GM23338 (cell line): ENCODE measurements around the gene RALGPS1. TPM values are rescaled to one million over a fixed set of nuclear protein-coding genes. Genes with fewer than 3 reads are reported as not detected.
A peak's percentile ranks its signal among the peaks of the same experiment; 100 is the strongest.

Experiments
- ATAC-seq: fragments of 200-7000 bp; cut with Tn5 transposase; 3 replicates; pipeline ENCODE4 v1.9.1; 2020
- DNase-seq: peaks from one replicate; pipeline ENCODE4 v3.0.0-alpha.2; 2015; ENCODE audit warnings: low spot score
- H2AFZ ChIP-seq: fragments of 200-600 bp; sonication (generic); 2 replicates; pipeline ENCODE4 v1.8.0; 2016; ENCODE audit warnings: antibody characterized with exemption, mild to moderate bottlenecking, moderate library complexity
- H3F3A ChIP-seq: fragments of 200-600 bp; sonication (generic); replicated peaks from 2 replicates; pipeline ENCODE4 v1.8.0; 2017; ENCODE audit warnings: antibody characterized with exemption, mixed run types, low read depth
- H3K27ac ChIP-seq: fragments of 200-600 bp; sonication (generic); 2 replicates; pipeline ENCODE4 v1.6.1; 2016; ENCODE audit warnings: low read depth
- H3K27me3 ChIP-seq: fragments of 200-600 bp; sonication (generic); 2 replicates; pipeline ENCODE4 v1.8.0; 2016; ENCODE audit warnings: mild to moderate bottlenecking, mixed run types, moderate library complexity; ENCODE audit not compliant: insufficient read depth
- H3K36me3 ChIP-seq: fragments of 200-600 bp; sonication (generic); 2 replicates; pipeline ENCODE4 v1.8.0; 2016; ENCODE audit warnings: mild to moderate bottlenecking; ENCODE audit not compliant: insufficient read depth
- H3K4me1 ChIP-seq: fragments of 200-600 bp; sonication (generic); 2 replicates; pipeline ENCODE4 v1.8.0; 2016; ENCODE audit warnings: mild to moderate bottlenecking, moderate library complexity; ENCODE audit not compliant: insufficient read depth
- H3K4me2 ChIP-seq: fragments of 200-600 bp; sonication (generic); 2 replicates; pipeline ENCODE4 v1.7.1; 2017; ENCODE audit warnings: mixed run types
- H3K4me3 ChIP-seq: fragments of 200-600 bp; sonication (generic); 2 replicates; pipeline ENCODE4 v1.6.1; 2016; ENCODE audit warnings: mixed run types
- H3K79me2 ChIP-seq: fragments of 200-600 bp; sonication (generic); replicated peaks from 2 replicates; pipeline ENCODE4 v1.8.0; 2017; ENCODE audit warnings: mild to moderate bottlenecking; ENCODE audit not compliant: insufficient read depth
- H3K9me2 ChIP-seq: fragments of 200-600 bp; sonication (generic); 2 replicates; pipeline ENCODE4 v1.8.0; 2017; ENCODE audit not compliant: insufficient read depth
- H4K20me1 ChIP-seq: fragments of 200-600 bp; sonication (generic); replicated peaks from 2 replicates; pipeline ENCODE4 v1.8.0; 2017; ENCODE audit warnings: mild to moderate bottlenecking; ENCODE audit not compliant: insufficient read depth
- H3K27ac Mint-ChIP-seq: 2 replicates; pipeline ENCODE4 v1.8.0; 2020; ENCODE audit warnings: inconsistent platforms, mild to moderate bottlenecking, moderate library complexity, mixed read lengths
- H3K27me3 Mint-ChIP-seq: 3 replicates; pipeline ENCODE4 v1.8.0; 2022; ENCODE audit warnings: low read depth, mild to moderate bottlenecking, moderate library complexity, mixed read lengths, inconsistent platforms; ENCODE audit not compliant: insufficient read depth, poor library complexity
- H3K36me3 Mint-ChIP-seq: 3 replicates; pipeline ENCODE4 v1.8.0; 2021; ENCODE audit warnings: low read depth, mild to moderate bottlenecking, inconsistent platforms, moderate library complexity, mixed read lengths
- H3K4me1 Mint-ChIP-seq: 3 replicates; pipeline ENCODE4 v1.8.0; 2020; ENCODE audit warnings: mild to moderate bottlenecking, inconsistent platforms, mixed read lengths
- H3K4me3 Mint-ChIP-seq: 3 replicates; pipeline ENCODE4 v1.8.0; 2021; ENCODE audit warnings: moderate library complexity, mild to moderate bottlenecking, inconsistent platforms, mixed read lengths
- H3K9me3 Mint-ChIP-seq: 3 replicates; pipeline ENCODE4 v1.8.0; 2020; ENCODE audit warnings: moderate library complexity, mild to moderate bottlenecking, inconsistent platforms, mixed read lengths
- CREB1 ChIP-seq: fragments of 250-450 bp; sonication (Bioruptor Pico); IDR thresholded peaks from 2 replicates; pipeline ENCODE4 v1.5.0; 2020; ENCODE audit warnings: low read depth, mild to moderate bottlenecking, moderate library complexity
- CTCF ChIP-seq, 2 experiments: fragments of 200-600 bp in 1 of 2; sonication (generic) in 1 of 2; conservative IDR thresholded peaks; 2 replicates each; pipeline versions ENCODE4 v1.5.1 to v1.6.1; 2016 to 2017; ENCODE audit warnings: antibody characterized with exemption in 2 of 2, low read depth in 2 of 2, mild to moderate bottlenecking in 2 of 2, moderate library complexity in 1 of 2
- ETS1 ChIP-seq: IDR thresholded peaks from 2 replicates; pipeline ENCODE4 v1.6.1; 2016; ENCODE audit warnings: antibody characterized with exemption
- EZH2 ChIP-seq: fragments of 200-600 bp; sonication (generic); IDR thresholded peaks from one replicate; pipeline ENCODE4 v1.8.0; 2017; ENCODE audit warnings: antibody characterized with exemption, mild to moderate bottlenecking, low read depth; ENCODE audit not compliant: unreplicated experiment
- EZH2phosphoT487 ChIP-seq: fragments of 200-600 bp; sonication (generic); IDR thresholded peaks from one replicate; pipeline ENCODE4 v1.8.1; 2018; ENCODE audit warnings: antibody characterized with exemption; ENCODE audit not compliant: unreplicated experiment
- JUNB ChIP-seq: IDR thresholded peaks from one replicate; pipeline ENCODE4 v1.6.1; 2016; ENCODE audit warnings: antibody characterized with exemption; ENCODE audit not compliant: unreplicated experiment
- NANOG ChIP-seq: IDR thresholded peaks from 2 replicates; pipeline ENCODE4 v1.6.1; 2016; ENCODE audit warnings: antibody characterized with exemption, borderline replicate concordance
- POLR2AphosphoS5 ChIP-seq: IDR thresholded peaks from 2 replicates; pipeline ENCODE4 v1.6.1; 2016; ENCODE audit warnings: antibody characterized with exemption, low read depth
- REST ChIP-seq: IDR thresholded peaks from one replicate; pipeline ENCODE4 v1.6.1; 2018; ENCODE audit warnings: antibody characterized with exemption; ENCODE audit not compliant: unreplicated experiment
- STAT1 ChIP-seq: IDR thresholded peaks from one replicate; pipeline ENCODE4 v1.6.1; 2016; ENCODE audit warnings: antibody characterized with exemption; ENCODE audit not compliant: unreplicated experiment
- ZNF114 ChIP-seq: fragments of 250-450 bp; sonication (Bioruptor Pico); IDR thresholded peaks from 2 replicates; pipeline ENCODE4 v1.5.0; 2020; ENCODE audit warnings: mild to moderate bottlenecking, moderate library complexity
- ZNF331 ChIP-seq: fragments of 250-450 bp; sonication (Bioruptor Pico); IDR thresholded peaks from 2 replicates; pipeline ENCODE4 v1.5.0; 2020; ENCODE audit warnings: low read depth, mild to moderate bottlenecking, moderate library complexity
- ZNF462 ChIP-seq: fragments of 250-450 bp; sonication (Bioruptor Pico); IDR thresholded peaks from 2 replicates; pipeline ENCODE4 v1.5.0; 2020; ENCODE audit warnings: mild to moderate bottlenecking, moderate library complexity
- polyA plus RNA-seq: library from polyadenylated mRNA; unstranded; fragments of >200 nt; fragmentation: Nextera tagmentation; extraction: Ambion mirVana; gene quantifications from 2 replicates; pipeline ENCODE4 v1.2.1, GENCODE V29; 2016
- total RNA-seq: library from RNA; depleted of rRNA; stranded (reverse); fragments of >200 nt; shearing (Covaris generic); gene quantifications from 2 replicates; pipeline ENCODE4 v1.2.3, GENCODE V29; 2014

The RALGPS1 gene
- total and polyA plus RNA-seq, 2 experiments from 2014 or later, result 18.2 to 57.1 TPM

- 0 out of 2 replicates have a peak, but pooled peaks cover 4% of the 10 kb centered on the region for H4K20me1 ChIP-seq
- H3K4me3 ChIP-seq, result no peak overlapping the region
- TF ChIP-seq ZNF462 (CRISPR knock-in tag) (no peak), ZNF114 (CRISPR knock-in tag) (no peak), NANOG (no peak), REST (no peak), CTCF (conservative IDR thresholded peaks at IDR 0.05; ENCODE audit: low read depth in 2 of 2) (no peak), STAT1 (no peak), ZNF331 (CRISPR knock-in tag) (no peak), JUNB (no peak), CREB1 (CRISPR knock-in tag) (no peak), ETS1 (no peak), EZH2 (no peak), EZH2phosphoT487 (no peak), POLR2AphosphoS5 (no peak)
- Mint-ChIP-seq H3K4me3 (no peak overlapping the region), H3K36me3 (no peaks in the 10 kb centered on the region), H3K27ac (no peak overlapping the region), H3K27me3 (peaks cover 6% of the 10 kb centered on the region), H3K9me3 (no peaks in the 10 kb centered on the region), H3K4me1 (no peaks in the 10 kb centered on the region)
- H3K36me3 ChIP-seq, result no peaks in the 10 kb centered on the region
- H3K4me2 ChIP-seq, result no peak overlapping the region
- no peak overlapping the region for H2AFZ ChIP-seq
- peak; percentile 30; the same call in 1 of the 3 replicates for ATAC-seq
- no peaks in the 10 kb centered on the region for H3K4me1 ChIP-seq
- H3K27ac ChIP-seq, result no peak overlapping the region
- DNase-seq, result no peak
- H3K27me3 ChIP-seq, result no peaks in the 10 kb centered on the region
- no peaks in the 10 kb centered on the region for H3K79me2 ChIP-seq
- no peaks in the 10 kb centered on the region for H3K9me2 ChIP-seq
- no peaks in the 10 kb centered on the region for H3F3A ChIP-seq
Observed at GRCh38 chr9:127050591-127051001, 136.0 kb downstream of the RALGPS1 start.
